Left hindlimb (tissue), 1 donor: ENCODE results near the gene AGGF1.
"Not testable (repeated sequence)": the region's sequence is repeated elsewhere in the genome, so short reads cannot be mapped to it uniquely, and the experiment has no call there.

Experiments used
- DNase-seq: peaks from one replicate; pipeline ENCODE4 v3.0.0-alpha.2; 2018

Gene AGGF1

GRCh38 chr5:77024490-77024889 is 5.7 kb upstream of the AGGF1 start:
- DNase-seq = no peak

GRCh38 chr5:77028631-77029375 is 1.4 kb upstream of the AGGF1 start:
- no peak for DNase-seq

GRCh38 chr5:77029376-77029885 is 773 bp upstream of the AGGF1 start:
- no peak for DNase-seq

GRCh38 chr5:77031891-77032290 is 1.7 kb downstream of the AGGF1 start:
- DNase-seq = no peak

GRCh38 chr5:77032635-77033034 is 2.4 kb downstream of the AGGF1 start:
- no peak for DNase-seq

- no peak for DNase-seq
Measured at GRCh38 chr5:77033338-77033737, 3.1 kb downstream of the AGGF1 start.

GRCh38 chr5:77035950-77036349 is 5.7 kb downstream of the AGGF1 start:
- DNase-seq = no peak

- DNase-seq = no peak
Measured at GRCh38 chr5:77046416-77047073, 16.3 kb downstream of the AGGF1 start.

- no peak for DNase-seq
Measured at GRCh38 chr5:77064040-77064439, 33.8 kb downstream of the AGGF1 start.

- DNase-seq = no peak
Measured at GRCh38 chr5:77065256-77065655, 35.1 kb downstream of the AGGF1 start.

GRCh38 chr5:77066184-77066583 is 36.0 kb downstream of the AGGF1 start:
- DNase-seq = no peak

- no peak for DNase-seq
Measured at GRCh38 chr5:77066823-77067442, 36.7 kb downstream of the AGGF1 start.

- no peak for DNase-seq
Measured at GRCh38 chr5:77073667-77074066, 43.5 kb downstream of the AGGF1 start.

- DNase-seq = no peak
Measured at GRCh38 chr5:77074745-77075144, 44.5 kb downstream of the AGGF1 start.

GRCh38 chr5:77076961-77077828 is 47.0 kb downstream of the AGGF1 start:
- DNase-seq = peak; percentile 69

- no peak for DNase-seq
Measured at GRCh38 chr5:77077829-77078176, 47.6 kb downstream of the AGGF1 start.

GRCh38 chr5:77080479-77080878 is 50.3 kb downstream of the AGGF1 start:
- DNase-seq = not testable (repeated sequence)

GRCh38 chr5:77080905-77081304 is 50.7 kb downstream of the AGGF1 start:
- no peak for DNase-seq

- no peak for DNase-seq
Measured at GRCh38 chr5:77082280-77082679, 52.1 kb downstream of the AGGF1 start.

GRCh38 chr5:77083088-77083487 is 52.9 kb downstream of the AGGF1 start:
- no peak for DNase-seq

- no peak for DNase-seq
Measured at GRCh38 chr5:77086368-77086688, 56.1 kb downstream of the AGGF1 start.

- DNase-seq = peak; percentile 87
Measured at GRCh38 chr5:77086689-77087483, 56.7 kb downstream of the AGGF1 start, which contains the start of gene ZBED3. Gene ZBED3 (minus strand): TSS chr5:77087285. CDS start chr5:77077878, 9,407 bp downstream.
